GM21423 (cell line): ENCODE data around the gene ADAM33.

ENCODE experiments used
- ATAC-seq: cut with Tn5 transposase; IDR thresholded peaks from one replicate; pipeline ENCODE4 v1.9.1; 2021; ENCODE audit warnings: mild to moderate bottlenecking, moderate library complexity; ENCODE audit not compliant: unreplicated experiment

The ADAM33 gene

GRCh38 chr20:3689978-3690377, 8.2 kb upstream of the ADAM33 start:
- no peak for ATAC-seq

- no peak for ATAC-seq
Measured at GRCh38 chr20:3687655-3688054, 5.8 kb upstream of the ADAM33 start.

DNA sequence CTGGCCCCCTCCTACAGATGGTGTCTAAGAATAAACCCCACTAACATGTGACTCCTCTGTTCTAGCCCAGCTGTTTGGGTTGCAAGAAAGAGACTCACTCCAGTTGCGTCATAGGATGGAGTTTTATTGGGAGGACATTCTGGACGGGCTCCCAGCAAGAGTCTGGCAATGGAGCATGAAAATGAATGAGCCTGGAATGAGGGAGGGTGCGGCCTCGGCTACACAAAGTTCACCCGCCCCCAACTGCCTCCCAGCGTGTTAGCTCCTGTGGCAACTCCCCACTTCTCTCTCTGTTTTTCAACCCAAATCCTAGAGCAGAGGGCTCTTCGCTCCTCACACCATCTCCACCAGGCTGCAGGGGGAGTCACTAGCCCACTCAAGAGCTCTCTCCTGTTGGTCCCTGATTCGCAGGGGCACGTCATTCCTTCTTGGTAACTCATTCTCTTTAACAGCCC, 5.1 kb upstream of the ADAM33 start:
- no peak for ATAC-seq

DNA sequence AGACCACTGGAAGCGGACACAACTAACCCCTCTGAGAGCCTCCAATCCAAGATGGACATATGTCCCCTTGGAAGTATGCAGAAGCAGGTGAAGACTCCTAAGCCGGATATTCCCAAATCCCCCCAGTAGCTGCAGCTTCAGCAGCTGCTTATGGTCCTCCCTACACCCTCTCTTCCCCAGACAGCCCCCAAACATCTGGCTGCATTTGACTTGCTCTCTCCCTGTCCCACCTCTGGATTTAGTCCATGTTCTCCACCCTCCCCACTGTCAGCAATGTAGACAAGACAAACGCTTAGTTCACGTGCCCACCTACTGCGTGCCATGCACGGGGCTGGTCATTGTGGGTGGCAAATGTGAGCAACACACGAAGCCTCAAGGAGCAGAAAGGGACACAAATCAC, 4.6 kb upstream of the ADAM33 start:
- no peak for ATAC-seq

DNA sequence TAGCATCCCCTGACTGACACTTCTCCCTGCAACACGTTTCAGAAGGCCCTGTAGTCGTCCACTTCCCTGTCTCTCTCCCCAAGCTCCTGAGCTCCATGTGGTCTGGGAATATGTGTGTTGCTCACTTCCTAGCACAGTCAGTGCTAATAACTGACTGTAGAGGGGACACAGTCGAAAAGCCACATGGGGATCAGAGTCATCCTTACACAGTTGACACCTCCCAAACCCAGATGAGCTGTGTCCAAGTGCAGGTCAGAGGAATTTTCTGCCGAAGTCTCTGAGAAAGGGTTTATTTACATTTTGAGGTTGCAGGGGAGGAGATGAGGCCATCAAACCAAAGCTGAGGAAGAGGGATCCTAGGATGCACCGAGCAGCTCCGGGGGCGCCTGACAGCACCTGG, 3.5 kb upstream of the ADAM33 start:
- ATAC-seq, result no peak

- ATAC-seq, result no peak
Measured at GRCh38 chr20:3681352-3681930, 369 bp downstream of the ADAM33 start.

- no peak for ATAC-seq
Measured at GRCh38 chr20:3680701-3681351, 984 bp downstream of the ADAM33 start.

GRCh38 chr20:3679749-3680700, 1.8 kb downstream of the ADAM33 start:
- ATAC-seq, result no peak

- no peak for ATAC-seq
Measured at GRCh38 chr20:3678856-3679720, 2.7 kb downstream of the ADAM33 start.

DNA sequence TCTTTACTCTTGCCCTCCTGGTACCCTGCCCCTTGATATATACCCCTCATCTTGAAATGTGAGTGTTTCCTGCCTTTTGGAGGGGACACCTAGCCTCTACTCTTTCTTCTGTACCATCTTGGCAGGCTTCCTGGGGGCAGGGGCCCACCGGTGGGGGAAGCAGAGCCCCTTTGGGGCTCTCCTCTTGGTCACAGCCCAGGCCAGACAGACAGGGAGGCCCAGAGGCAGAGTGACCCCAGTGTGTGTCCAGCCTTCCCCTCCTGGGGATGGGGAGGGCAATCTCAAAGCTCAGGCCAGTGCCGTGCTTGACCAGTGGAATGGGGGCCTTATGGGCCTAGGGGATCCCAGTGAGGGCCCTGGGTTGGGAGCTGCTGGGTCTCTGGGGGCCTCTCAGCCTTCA, 3.6 kb downstream of the ADAM33 start:
- ATAC-seq, result no peak

DNA sequence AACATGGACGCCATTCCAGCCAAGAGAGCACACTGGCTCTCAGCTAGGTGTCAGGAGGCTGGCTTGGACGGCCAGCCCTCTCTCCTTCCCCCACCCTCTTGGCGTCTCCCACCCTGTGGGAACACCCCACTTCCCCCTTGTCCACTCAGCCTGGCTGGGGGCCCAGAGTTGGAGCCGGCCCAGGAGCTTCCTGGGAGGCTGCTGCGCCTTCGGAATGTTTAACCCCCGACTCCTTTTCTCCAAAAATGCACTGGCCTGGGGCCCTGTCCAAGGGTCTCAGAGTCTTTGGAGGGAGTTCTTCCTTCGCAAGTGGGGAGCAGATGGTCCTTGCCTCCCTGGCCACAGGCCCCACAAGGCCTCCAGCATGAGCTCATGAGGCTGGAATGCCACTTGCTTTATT, 4.1 kb downstream of the ADAM33 start:
- no peak for ATAC-seq

GRCh38 chr20:3674995-3675900, 6.6 kb downstream of the ADAM33 start:
- ATAC-seq, result no peak

DNA sequence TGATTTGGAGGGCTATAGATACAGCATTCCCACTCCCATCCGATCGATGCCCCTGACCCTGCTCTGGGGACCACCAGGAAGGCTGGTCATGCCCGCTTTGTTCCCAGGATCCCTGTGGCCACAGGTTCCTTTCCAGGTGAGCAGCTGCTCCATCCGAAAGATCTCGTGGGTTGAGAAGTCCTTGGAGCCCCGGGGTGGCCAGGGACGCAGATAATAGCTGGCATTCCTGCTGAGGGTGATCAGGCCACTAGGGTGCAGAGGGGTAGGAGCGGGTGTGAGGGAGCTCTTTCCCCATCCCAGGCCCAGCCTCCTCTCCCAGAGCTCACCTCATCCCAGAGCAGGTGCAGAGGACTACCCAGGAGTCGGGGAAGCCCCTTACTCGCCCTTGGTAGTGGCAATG, 7.4 kb downstream of the ADAM33 start:
- ATAC-seq, result no peak

- no peak for ATAC-seq
Measured at GRCh38 chr20:3673221-3674070, 8.4 kb downstream of the ADAM33 start.

DNA sequence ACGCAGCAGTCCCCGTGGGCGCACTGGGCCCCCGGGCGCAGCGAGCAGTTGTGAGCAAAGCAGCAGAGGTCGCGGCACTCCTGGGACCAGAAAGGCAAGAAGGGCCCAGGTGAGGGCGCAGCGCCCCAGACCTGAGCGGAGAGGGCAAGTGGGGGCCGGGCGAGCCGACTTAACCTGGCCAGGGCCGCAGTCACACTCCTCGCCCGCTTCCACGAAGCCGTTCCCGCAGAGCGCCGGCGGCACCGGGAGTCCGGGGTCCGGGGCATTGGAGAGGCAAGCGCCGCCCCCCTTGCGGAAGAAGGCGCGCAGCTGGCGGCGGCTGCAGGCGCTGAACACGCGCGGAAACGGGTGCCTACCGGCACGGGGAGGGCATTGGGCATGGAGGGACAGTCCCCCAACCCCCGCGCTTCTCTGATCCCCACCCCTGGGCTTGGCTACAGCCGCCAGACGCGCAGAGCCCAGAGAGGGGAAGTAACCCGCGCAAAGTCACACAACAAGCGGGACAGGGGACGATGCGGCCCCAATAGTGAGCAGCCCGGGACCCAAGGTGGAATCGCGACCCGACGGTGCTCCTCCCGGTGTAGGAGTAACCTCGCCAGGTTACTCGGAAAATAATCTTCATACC, 9.2 kb downstream of the ADAM33 start:
- no peak for ATAC-seq

DNA sequence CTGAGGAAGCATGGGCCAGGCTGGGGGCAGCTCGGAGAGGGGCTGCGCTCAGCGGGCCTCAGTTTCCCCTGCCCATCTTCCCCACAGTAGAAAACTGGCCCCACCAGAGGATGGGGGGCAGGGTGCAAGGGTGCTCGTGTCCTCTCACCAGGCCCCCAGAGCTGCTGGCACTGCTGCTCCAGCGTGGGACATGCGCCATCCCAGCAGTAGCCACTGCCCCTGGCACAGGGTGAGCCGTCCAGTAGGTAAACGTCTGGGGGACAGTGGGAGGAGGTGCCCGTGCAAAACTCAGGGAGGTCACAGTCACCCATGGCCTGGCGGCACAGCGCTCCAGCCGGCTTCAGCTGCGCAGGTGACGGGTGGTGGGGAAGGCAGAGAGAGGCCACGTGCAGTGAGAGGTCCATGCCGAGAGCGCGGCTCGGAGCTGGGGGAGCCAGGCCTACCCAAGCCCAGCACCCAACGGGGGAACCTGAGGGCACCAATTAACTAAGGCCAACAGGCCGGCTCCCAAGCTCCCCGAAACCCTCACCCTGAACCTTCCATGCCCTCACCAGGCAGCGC, 9.7 kb downstream of the ADAM33 start:
- no peak for ATAC-seq

GRCh38 chr20:3670945-3671344, 10.9 kb downstream of the ADAM33 start:
- no peak for ATAC-seq

DNA sequence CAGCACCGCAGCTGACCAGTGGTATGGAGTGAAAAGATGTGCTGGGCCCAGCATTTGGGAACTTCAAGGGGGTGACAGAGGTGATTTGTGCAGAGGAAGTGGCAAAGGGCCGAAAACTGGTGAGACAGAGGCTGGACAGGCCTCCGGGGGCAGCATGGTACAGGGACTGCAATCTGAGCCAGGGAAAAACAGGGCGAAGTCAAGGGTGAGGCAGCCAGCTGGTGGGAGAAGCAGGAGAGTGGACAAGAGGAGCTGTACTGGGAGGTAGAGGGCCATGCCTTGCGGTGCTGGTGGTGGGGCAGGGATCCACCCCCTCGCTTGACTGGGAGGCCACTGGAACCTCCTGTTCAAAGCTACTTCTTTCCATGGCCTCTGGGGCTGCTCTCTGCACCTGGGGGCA, 11.3 kb downstream of the ADAM33 start:
- no peak for ATAC-seq
